ENCODE results near the gene ZNF385A.

DNA sequence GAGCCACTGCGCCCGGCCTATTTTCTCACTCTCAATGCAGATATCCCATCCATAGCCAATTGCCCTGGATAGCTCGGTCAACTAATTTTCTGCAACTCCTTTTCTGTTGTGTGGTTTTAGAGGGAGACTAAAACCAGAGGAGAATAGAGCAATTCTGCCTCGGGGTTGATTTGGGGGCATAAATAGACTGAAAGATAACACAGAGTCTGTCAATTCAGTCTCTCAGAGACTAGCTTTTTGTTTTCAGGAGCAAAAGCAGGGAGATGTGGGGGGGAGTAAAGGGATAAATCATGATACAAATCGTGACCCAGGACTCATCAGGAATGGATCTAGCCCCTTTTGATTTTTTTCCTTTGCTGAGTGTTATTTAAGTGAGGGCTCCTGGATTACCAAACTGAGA, 53.1 kb downstream of the ZNF385A start:
- no peak for TF ChIP-seq EZH2 (IDR thresholded peaks at IDR 0.05; ENCODE audit: borderline replicate concordance, low read depth, low read length, severe bottlenecking)
- TF ChIP-seq, protein P1, sequence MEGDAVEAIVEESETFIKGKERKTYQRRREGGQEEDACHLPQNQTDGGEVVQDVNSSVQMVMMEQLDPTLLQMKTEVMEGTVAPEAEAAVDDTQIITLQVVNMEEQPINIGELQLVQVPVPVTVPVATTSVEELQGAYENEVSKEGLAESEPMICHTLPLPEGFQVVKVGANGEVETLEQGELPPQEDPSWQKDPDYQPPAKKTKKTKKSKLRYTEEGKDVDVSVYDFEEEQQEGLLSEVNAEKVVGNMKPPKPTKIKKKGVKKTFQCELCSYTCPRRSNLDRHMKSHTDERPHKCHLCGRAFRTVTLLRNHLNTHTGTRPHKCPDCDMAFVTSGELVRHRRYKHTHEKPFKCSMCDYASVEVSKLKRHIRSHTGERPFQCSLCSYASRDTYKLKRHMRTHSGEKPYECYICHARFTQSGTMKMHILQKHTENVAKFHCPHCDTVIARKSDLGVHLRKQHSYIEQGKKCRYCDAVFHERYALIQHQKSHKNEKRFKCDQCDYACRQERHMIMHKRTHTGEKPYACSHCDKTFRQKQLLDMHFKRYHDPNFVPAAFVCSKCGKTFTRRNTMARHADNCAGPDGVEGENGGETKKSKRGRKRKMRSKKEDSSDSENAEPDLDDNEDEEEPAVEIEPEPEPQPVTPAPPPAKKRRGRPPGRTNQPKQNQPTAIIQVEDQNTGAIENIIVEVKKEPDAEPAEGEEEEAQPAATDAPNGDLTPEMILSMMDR (IDR thresholded peaks at IDR 0.05; ENCODE audit: borderline replicate concordance, extremely low read depth, low read length, poor library complexity, severe bottlenecking) = no peak

All from DND-41 (cell line).